Measurements from ENCODE around the gene MTERF2. TPM values are rescaled to one million over a fixed set of nuclear protein-coding genes. Genes with fewer than 3 reads are reported as not detected.

MTERF2 gene
- total RNA-seq, 1 experiment from 2014 or later: 7.0 TPM

DNA sequence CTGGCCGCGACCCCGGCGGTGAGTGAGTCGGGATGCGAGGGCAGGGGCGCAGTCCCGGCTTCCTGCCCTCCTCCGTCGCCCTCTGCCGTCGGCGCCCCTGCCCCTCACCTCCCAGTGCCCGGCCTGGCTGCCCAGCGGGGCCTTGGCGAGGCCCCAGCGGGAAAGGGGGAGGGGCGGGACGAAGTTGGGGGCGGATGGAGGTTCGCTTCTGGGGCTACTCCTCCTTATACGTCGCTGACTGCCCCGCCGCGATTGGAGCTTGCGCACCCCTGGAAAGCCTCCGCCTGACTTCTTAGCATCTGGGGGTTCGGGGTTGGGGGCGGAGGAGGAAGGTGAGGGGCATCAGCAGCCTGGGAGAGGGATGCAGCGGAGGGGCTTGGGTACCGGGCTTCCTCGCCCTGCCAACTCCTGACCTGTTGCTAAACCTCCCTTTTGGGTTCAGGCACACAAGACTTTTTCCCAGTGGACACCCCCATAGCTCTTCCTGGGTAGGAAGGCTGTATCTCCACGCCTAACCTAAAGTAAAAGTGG is 30.8 kb downstream of the MTERF2 start:
- DNase-seq (ENCODE audit: low spot score) (no peak), ATAC-seq (peak; percentile 76)
- no peaks in the 10 kb centered on the region for H3K9me3 Mint-ChIP-seq
- CTCF ChIA-PET: interaction anchor here (1.0 to 2.9 kb wide), 5 partner anchors 37 to 598 kb away, joined by 3 to 18 read pairs (median 10); partner anchors contain the start of genes CRY1 and POLR3B
- POLR2A ChIA-PET: interaction anchor here (0.9 to 1.7 kb wide), 3 partner anchors 31 to 375 kb away, joined by 3 to 6 read pairs (median 4); partner anchors contain the start of gene MTERF2
- H3K27me3 Mint-ChIP-seq (ENCODE audit: low read depth): peaks cover 38% of the 10 kb centered on the region
- no peaks in the 10 kb centered on the region for H3K36me3 Mint-ChIP-seq
- H3K4me3 Mint-ChIP-seq: peak overlapping the region; percentile 97
- H3K4me1 Mint-ChIP-seq: peaks cover 8% of the 10 kb centered on the region
- peak overlapping the region; percentile 94 for H3K27ac Mint-ChIP-seq
- TF ChIP-seq CDX4 (CRISPR knock-in tag; IDR thresholded peaks at IDR 0.05; ENCODE audit: borderline replicate concordance): no peak
- TF ChIP-seq, protein P1, sequence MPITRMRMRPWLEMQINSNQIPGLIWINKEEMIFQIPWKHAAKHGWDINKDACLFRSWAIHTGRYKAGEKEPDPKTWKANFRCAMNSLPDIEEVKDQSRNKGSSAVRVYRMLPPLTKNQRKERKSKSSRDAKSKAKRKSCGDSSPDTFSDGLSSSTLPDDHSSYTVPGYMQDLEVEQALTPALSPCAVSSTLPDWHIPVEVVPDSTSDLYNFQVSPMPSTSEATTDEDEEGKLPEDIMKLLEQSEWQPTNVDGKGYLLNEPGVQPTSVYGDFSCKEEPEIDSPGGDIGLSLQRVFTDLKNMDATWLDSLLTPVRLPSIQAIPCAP (CRISPR knock-in tag; IDR thresholded peaks at IDR 0.05): no peak
- no peak for TF ChIP-seq ZBTB43 (CRISPR knock-in tag; IDR thresholded peaks at IDR 0.05)
- TF ChIP-seq CTCF (IDR thresholded peaks at IDR 0.05): no peak
- no peak for TF ChIP-seq FOXK1 (CRISPR knock-in tag; IDR thresholded peaks at IDR 0.05)
- no peak for TF ChIP-seq EMX1 (CRISPR knock-in tag; IDR thresholded peaks at IDR 0.05)
- TF ChIP-seq, protein P2, sequence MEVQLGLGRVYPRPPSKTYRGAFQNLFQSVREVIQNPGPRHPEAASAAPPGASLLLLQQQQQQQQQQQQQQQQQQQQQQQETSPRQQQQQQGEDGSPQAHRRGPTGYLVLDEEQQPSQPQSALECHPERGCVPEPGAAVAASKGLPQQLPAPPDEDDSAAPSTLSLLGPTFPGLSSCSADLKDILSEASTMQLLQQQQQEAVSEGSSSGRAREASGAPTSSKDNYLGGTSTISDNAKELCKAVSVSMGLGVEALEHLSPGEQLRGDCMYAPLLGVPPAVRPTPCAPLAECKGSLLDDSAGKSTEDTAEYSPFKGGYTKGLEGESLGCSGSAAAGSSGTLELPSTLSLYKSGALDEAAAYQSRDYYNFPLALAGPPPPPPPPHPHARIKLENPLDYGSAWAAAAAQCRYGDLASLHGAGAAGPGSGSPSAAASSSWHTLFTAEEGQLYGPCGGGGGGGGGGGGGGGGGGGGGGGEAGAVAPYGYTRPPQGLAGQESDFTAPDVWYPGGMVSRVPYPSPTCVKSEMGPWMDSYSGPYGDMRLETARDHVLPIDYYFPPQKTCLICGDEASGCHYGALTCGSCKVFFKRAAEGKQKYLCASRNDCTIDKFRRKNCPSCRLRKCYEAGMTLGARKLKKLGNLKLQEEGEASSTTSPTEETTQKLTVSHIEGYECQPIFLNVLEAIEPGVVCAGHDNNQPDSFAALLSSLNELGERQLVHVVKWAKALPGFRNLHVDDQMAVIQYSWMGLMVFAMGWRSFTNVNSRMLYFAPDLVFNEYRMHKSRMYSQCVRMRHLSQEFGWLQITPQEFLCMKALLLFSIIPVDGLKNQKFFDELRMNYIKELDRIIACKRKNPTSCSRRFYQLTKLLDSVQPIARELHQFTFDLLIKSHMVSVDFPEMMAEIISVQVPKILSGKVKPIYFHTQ (CRISPR knock-in tag; IDR thresholded peaks at IDR 0.05): no peak
- TF ChIP-seq FOXJ3 (CRISPR knock-in tag; IDR thresholded peaks at IDR 0.05; ENCODE audit: borderline replicate concordance): no peak
- TF ChIP-seq MYBL2 (CRISPR knock-in tag; IDR thresholded peaks at IDR 0.05): no peak
- TF ChIP-seq, protein P3, sequence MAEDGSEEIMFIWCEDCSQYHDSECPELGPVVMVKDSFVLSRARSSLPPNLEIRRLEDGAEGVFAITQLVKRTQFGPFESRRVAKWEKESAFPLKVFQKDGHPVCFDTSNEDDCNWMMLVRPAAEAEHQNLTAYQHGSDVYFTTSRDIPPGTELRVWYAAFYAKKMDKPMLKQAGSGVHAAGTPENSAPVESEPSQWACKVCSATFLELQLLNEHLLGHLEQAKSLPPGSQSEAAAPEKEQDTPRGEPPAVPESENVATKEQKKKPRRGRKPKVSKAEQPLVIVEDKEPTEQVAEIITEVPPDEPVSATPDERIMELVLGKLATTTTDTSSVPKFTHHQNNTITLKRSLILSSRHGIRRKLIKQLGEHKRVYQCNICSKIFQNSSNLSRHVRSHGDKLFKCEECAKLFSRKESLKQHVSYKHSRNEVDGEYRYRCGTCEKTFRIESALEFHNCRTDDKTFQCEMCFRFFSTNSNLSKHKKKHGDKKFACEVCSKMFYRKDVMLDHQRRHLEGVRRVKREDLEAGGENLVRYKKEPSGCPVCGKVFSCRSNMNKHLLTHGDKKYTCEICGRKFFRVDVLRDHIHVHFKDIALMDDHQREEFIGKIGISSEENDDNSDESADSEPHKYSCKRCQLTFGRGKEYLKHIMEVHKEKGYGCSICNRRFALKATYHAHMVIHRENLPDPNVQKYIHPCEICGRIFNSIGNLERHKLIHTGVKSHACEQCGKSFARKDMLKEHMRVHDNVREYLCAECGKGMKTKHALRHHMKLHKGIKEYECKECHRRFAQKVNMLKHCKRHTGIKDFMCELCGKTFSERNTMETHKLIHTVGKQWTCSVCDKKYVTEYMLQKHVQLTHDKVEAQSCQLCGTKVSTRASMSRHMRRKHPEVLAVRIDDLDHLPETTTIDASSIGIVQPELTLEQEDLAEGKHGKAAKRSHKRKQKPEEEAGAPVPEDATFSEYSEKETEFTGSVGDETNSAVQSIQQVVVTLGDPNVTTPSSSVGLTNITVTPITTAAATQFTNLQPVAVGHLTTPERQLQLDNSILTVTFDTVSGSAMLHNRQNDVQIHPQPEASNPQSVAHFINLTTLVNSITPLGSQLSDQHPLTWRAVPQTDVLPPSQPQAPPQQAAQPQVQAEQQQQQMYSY (CRISPR knock-in tag; IDR thresholded peaks at IDR 0.05): no peak
- no peak for TF ChIP-seq NFE2L1 (CRISPR knock-in tag; IDR thresholded peaks at IDR 0.05)
- TF ChIP-seq USF2 (CRISPR knock-in tag; IDR thresholded peaks at IDR 0.05): no peak
- TF ChIP-seq, protein P4, sequence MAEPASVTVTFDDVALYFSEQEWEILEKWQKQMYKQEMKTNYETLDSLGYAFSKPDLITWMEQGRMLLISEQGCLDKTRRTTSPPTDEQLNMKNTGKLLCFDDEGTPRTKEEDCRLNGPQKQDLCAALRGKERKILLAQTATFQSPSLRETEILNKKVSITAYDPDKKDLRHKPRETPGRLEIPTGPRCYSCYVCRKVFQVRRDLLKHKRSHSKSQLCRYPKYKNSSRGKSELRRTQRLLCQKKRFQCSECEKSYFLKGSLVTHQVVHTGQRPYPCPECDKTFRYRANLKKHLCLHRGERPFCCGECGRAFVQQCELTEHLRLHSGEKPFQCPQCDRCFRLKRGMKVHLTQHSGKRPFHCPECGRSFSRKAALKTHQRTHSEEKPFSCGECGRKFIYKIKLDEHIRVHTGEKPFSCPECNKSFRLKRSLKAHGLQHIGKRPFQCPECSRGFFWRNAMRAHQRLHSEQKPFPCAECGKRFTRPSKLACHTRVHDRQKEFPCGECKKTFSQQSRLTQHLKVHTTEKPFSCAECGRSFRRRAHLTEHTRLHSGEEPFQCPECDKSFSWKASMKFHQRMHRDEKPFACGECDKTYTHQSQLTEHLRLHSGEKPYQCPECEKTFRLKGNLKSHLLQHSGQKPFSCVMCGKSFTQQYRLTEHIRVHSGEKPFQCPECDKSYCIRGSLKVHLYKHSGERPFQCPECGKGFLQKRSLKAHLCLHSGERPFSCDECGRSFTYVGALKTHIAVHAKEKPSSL (CRISPR knock-in tag; conservative IDR thresholded peaks at IDR 0.05): no peak
- TF ChIP-seq ZNF423 (CRISPR knock-in tag; IDR thresholded peaks at IDR 0.05): peak; percentile 13; the same call in 1 of the 2 replicates
- TF ChIP-seq SP1 (CRISPR knock-in tag; conservative IDR thresholded peaks at IDR 0.05): 0 out of 2 replicates have a peak, but pooled peaks have one; percentile 4
- no peak for TF ChIP-seq CREB1 (CRISPR knock-in tag; IDR thresholded peaks at IDR 0.05)
- TF ChIP-seq RORB (CRISPR knock-in tag; IDR thresholded peaks at IDR 0.05): no peak
- TF ChIP-seq PRRX2 (CRISPR knock-in tag; IDR thresholded peaks at IDR 0.05): no peak
